Smooth muscle cell (in vitro differentiated cells): ENCODE results near the gene ALKBH6. TPM values are rescaled to one million over a fixed set of nuclear protein-coding genes. Genes with fewer than 3 reads are reported as not detected.

Experiments
- DNase-seq: peaks from one replicate; lab custom pipeline; 2025; ENCODE audit not compliant: unreplicated experiment; lab: John Stamatoyannopoulos, UW
- H2AFZ ChIP-seq: fragments of 200-600 bp; sonication (generic); 2 replicates; pipeline ENCODE4 v1.6.0; 2016; ENCODE audit warnings: antibody characterized with exemption, low read depth, mild to moderate bottlenecking
- H3F3A ChIP-seq: fragments of 200-600 bp; sonication (generic); 2 replicates; pipeline ENCODE4 v1.6.0; 2017; ENCODE audit warnings: antibody characterized with exemption, low read depth
- H3K27ac ChIP-seq: fragments of 200-600 bp; sonication (generic); 2 replicates; pipeline ENCODE4 v1.5.1; 2016; ENCODE audit warnings: low read depth, mild to moderate bottlenecking
- H3K27me3 ChIP-seq: fragments of 200-600 bp; sonication (generic); 2 replicates; pipeline ENCODE4 v1.6.1; 2016; ENCODE audit warnings: low read depth, mild to moderate bottlenecking
- H3K36me3 ChIP-seq: fragments of 200-600 bp; sonication (generic); 2 replicates; pipeline ENCODE4 v1.5.1; 2016; ENCODE audit warnings: low read depth
- H3K4me1 ChIP-seq: fragments of 200-600 bp; sonication (generic); 2 replicates; pipeline ENCODE4 v1.5.1; 2016; ENCODE audit warnings: low read depth
- H3K4me2 ChIP-seq: fragments of 200-600 bp; sonication (generic); 2 replicates; pipeline ENCODE4 v1.6.0; 2016; ENCODE audit warnings: mild to moderate bottlenecking
- H3K4me3 ChIP-seq: fragments of 200-600 bp; sonication (generic); 2 replicates; pipeline ENCODE4 v1.5.1; 2016; ENCODE audit warnings: mild to moderate bottlenecking
- H3K79me2 ChIP-seq: fragments of 200-600 bp; sonication (generic); 2 replicates; pipeline ENCODE4 v1.6.0; 2016; ENCODE audit warnings: low read depth, mild to moderate bottlenecking
- H3K9ac ChIP-seq: fragments of 200-600 bp; sonication (generic); 2 replicates; pipeline ENCODE4 v1.6.0; 2016; ENCODE audit warnings: low read depth
- H3K9me3 ChIP-seq: fragments of 200-600 bp; sonication (generic); replicated peaks from 2 replicates; pipeline ENCODE4 v1.5.1; 2016; ENCODE audit warnings: low read depth
- H4K20me1 ChIP-seq: fragments of 200-600 bp; sonication (generic); 2 replicates; pipeline ENCODE4 v1.6.0; 2016; ENCODE audit warnings: low read depth
- CTCF ChIP-seq: fragments of 200-600 bp; sonication (generic); IDR thresholded peaks from 2 replicates; pipeline ENCODE4 v1.5.1; 2017; ENCODE audit warnings: borderline replicate concordance, mild to moderate bottlenecking, antibody characterized with exemption; ENCODE audit not compliant: insufficient read depth, poor library complexity, severe bottlenecking
- WGBS: methylation state at CpG from one replicate; pipeline ENCODE4 v1.1.7; 2016; ENCODE audit warnings: low lambda C conversion rate; 5-methylcytosine and 5-hydroxymethylcytosine counted together
- polyA plus RNA-seq: library from polyadenylated mRNA; unstranded; fragments of >200 nt; fragmentation: Nextera tagmentation; extraction: Ambion mirVana; gene quantifications from 2 replicates; pipeline ENCODE4 v1.2.1, GENCODE V29; 2016
- total RNA-seq: library from RNA; depleted of rRNA; stranded (reverse); fragments of >200 nt; gene quantifications from 2 replicates; pipeline ENCODE4 v1.2.3, GENCODE V29; 2014

The ALKBH6 gene
- total and polyA plus RNA-seq, 2 experiments from 2014 or later = 26.2 to 36.1 TPM

DNA sequence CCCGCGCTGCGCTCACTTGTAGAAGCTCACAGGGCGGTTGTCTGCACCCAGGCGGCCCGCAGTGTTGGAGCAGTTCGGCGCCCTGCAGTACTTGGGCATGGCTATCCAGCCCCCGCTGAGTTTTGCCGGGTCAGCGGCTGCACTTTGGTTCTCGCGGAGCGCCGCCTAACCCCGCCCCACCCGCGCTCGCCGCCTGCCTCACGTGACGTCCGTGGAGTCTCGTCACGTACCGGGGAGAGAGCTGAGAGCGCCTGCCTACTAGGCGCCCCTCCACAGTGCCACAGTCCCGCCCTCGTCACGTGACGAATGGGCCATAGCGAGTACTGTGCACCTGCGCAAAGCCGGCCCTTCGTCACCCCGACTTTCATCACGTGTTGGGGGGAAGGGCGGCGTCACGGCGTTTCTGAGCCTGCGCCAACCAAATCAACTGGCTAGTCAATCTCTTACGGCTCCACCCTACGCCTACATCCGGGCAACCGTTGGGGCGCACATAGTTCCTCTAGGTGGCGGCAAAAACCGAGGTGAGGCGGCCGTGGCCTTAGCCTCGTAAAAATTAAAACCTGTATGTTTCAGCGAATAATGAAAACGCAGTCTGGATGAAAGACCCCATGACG, 40.2 kb upstream of the ALKBH6 start, which contains the start of gene THAP8:
Gene THAP8 (minus strand): TSS at position 167 of the 614 bp plus-strand sequence. CDS start 68 bp downstream, at position 99.
- under 1% methylated on average over 53 of the region's 56 CpGs for WGBS
- H3K27me3 ChIP-seq = no peaks in the 10 kb centered on the region
- peak; percentile 34 for TF ChIP-seq CTCF

GRCh38 chr19:36051637-36052036, 37.6 kb upstream of the ALKBH6 start:
- Histone ChIP-seq H2AFZ (no peak overlapping the region), H3F3A (peaks cover 6% of the 10 kb centered on the region), H3K36me3 (no peaks in the 10 kb centered on the region), H3K4me1 (peaks cover 8% of the 10 kb centered on the region), H3K9ac (no peak overlapping the region), H3K27me3 (no peaks in the 10 kb centered on the region), H3K4me3 (no peak overlapping the region), H4K20me1 (no peaks in the 10 kb centered on the region), H3K27ac (no peak overlapping the region), H3K79me2 (peaks cover 9% of the 10 kb centered on the region), H3K9me3 (no peaks in the 10 kb centered on the region), H3K4me2 (no peak overlapping the region)
- no peak for DNase-seq
- TF ChIP-seq CTCF = no peak
- 89% methylated on average over 4 of the region's 4 CpGs for WGBS

More for the DNA sequence above, 40.2 kb upstream of the ALKBH6 start, which contains the start of gene THAP8:
- peak; percentile 98 for DNase-seq
- Histone ChIP-seq H3K4me2 (peak within 1 kb of the TSS; percentile 94), H2AFZ (peak within 1 kb of the TSS; percentile 94), H3K4me1 (peaks cover 8% of the 10 kb centered on the region), H4K20me1 (no peaks in the 10 kb centered on the region), H3K79me2 (peaks cover 16% of the 10 kb centered on the region), H3K27ac (peak within 1 kb of the TSS; percentile 90), H3K36me3 (no peaks in the 10 kb centered on the region), H3K9ac (peak within 1 kb of the TSS; percentile 83), H3K4me3 (peak within 1 kb of the TSS; percentile 84), H3F3A (peaks cover 6% of the 10 kb centered on the region), H3K9me3 (no peaks in the 10 kb centered on the region)

GRCh38 chr19:36051236-36051635, 37.2 kb upstream of the ALKBH6 start:
- Histone ChIP-seq H3K9ac (no peak overlapping the region), H3K9me3 (no peaks in the 10 kb centered on the region), H3K27me3 (no peaks in the 10 kb centered on the region), H3K79me2 (peaks cover 5% of the 10 kb centered on the region), H3F3A (peaks cover 6% of the 10 kb centered on the region), H3K4me2 (no peak overlapping the region), H3K4me3 (no peak overlapping the region), H3K36me3 (no peaks in the 10 kb centered on the region), H3K27ac (no peak overlapping the region), H3K4me1 (peaks cover 8% of the 10 kb centered on the region), H4K20me1 (no peaks in the 10 kb centered on the region), H2AFZ (no peak overlapping the region)
- no peak for DNase-seq
- WGBS = 35% methylated on average over 3 of the region's 3 CpGs
- no peak for TF ChIP-seq CTCF
